Neural progenitor cell (in vitro differentiated cells): ENCODE data around the gene CARD8.

Experiments
- EZH2 ChIP-seq: fragments of 200-600 bp; sonication (generic); IDR thresholded peaks from 2 replicates; pipeline ENCODE4 v1.6.1; 2017; ENCODE audit warnings: antibody characterized with exemption, mild to moderate bottlenecking, moderate library complexity
- TF ChIP-seq, protein P1 (sequence below): fragments of 200-600 bp; sonication (generic); IDR thresholded peaks from 2 replicates; pipeline ENCODE4 v1.5.1; 2017; ENCODE audit warnings: antibody characterized with exemption, mild to moderate bottlenecking

DNA sequence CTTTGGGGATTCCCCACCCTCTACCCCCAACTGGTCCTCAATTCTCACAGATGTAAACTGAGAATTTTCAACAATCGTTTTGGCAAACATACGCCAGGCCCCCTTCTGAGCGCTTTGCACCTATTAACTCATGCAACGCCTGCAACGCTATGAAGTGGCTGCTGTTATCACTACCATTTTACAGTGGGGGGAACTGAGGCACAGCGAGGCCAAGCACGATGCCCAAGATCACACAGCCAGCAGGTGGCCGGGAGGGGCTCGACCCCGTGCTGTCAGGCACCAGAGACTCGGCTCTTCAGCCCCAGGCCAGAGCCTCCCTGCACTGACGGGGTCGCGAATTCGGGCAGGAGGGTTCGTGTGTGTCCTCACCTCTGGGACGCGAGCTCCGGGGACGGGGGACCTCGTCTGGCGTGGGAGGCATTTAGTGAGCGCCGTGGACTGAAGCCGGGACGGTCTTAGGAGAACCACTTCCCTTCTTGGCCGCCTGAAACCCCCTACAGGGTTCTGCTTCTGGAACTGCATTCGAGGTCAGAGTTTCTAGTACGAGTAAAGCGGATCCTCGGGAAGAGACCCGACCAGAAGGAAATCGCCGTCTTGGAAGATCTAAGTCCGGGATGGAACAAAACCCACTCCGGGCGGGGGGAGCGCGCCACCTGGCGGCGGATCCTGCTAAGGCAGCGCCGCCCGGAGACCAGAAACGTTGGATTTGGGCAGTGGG, 35.2 kb upstream of the CARD8 start:
- TF ChIP-seq, protein P1, sequence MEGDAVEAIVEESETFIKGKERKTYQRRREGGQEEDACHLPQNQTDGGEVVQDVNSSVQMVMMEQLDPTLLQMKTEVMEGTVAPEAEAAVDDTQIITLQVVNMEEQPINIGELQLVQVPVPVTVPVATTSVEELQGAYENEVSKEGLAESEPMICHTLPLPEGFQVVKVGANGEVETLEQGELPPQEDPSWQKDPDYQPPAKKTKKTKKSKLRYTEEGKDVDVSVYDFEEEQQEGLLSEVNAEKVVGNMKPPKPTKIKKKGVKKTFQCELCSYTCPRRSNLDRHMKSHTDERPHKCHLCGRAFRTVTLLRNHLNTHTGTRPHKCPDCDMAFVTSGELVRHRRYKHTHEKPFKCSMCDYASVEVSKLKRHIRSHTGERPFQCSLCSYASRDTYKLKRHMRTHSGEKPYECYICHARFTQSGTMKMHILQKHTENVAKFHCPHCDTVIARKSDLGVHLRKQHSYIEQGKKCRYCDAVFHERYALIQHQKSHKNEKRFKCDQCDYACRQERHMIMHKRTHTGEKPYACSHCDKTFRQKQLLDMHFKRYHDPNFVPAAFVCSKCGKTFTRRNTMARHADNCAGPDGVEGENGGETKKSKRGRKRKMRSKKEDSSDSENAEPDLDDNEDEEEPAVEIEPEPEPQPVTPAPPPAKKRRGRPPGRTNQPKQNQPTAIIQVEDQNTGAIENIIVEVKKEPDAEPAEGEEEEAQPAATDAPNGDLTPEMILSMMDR = peak; percentile 95
- TF ChIP-seq EZH2 = no peak
